GM19023 (cell line): ENCODE results near the gene UNC13D.
"Not testable (repeated sequence)": the region's sequence is repeated elsewhere in the genome, so short reads cannot be mapped to it uniquely, and the experiment has no call there.

Experiments
- ATAC-seq: cut with Tn5 transposase; IDR thresholded peaks from one replicate; pipeline ENCODE4 v1.9.1; 2021; ENCODE audit warnings: mild to moderate bottlenecking, moderate library complexity; ENCODE audit not compliant: unreplicated experiment

UNC13D gene

DNA sequence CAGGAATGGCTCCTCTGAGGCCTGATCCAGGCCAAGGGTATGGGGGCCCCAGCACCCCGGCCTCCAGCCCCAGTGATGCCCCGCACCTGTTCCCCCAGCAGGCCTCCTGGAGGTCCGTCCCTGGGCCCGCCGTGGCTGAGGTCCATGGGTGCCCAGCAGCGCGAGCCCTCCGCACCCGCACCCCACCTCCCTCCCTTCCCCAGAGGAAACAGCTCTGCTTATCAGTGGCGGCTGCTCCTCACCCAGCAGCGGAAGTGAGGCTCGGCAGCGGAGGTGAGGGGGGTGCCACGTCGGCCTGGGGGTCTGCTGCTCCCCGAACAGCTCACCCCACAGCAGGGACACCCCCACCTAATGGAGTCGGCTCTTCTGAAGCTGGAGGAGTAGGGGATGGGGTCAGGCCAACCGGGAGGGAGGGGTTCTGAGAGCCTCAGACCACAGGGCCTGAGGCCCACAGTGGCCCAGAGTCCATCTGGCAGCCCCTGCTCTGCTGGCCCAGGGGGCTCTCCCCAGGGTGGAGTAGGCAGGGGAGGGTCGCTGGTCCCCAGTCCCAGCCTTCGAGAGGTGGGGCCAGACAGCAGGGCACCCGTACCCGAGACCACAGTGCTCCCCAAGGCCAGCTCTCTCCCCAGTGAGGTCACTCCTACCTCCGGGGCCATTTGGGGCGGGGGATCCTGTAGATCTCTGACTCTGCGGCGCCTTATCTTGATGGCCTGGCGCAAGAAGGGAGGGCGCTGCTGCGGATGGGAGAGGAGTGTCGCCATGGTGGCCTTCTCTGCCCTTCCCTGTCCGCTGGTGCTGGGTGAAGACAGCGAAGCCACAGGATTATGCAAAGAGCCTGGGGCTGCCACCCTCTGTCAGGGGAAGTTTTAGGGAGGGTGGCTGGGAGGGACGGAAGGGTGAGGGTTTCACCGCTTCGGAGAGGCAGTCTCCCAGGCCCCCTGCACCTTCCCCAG is at the start of gene UNC13D:
UNC13D (minus strand) TSS at position 828 of the 953 bp plus-strand sequence; CDS start at position 761, 67 bp downstream.
- ATAC-seq = no peak

DNA sequence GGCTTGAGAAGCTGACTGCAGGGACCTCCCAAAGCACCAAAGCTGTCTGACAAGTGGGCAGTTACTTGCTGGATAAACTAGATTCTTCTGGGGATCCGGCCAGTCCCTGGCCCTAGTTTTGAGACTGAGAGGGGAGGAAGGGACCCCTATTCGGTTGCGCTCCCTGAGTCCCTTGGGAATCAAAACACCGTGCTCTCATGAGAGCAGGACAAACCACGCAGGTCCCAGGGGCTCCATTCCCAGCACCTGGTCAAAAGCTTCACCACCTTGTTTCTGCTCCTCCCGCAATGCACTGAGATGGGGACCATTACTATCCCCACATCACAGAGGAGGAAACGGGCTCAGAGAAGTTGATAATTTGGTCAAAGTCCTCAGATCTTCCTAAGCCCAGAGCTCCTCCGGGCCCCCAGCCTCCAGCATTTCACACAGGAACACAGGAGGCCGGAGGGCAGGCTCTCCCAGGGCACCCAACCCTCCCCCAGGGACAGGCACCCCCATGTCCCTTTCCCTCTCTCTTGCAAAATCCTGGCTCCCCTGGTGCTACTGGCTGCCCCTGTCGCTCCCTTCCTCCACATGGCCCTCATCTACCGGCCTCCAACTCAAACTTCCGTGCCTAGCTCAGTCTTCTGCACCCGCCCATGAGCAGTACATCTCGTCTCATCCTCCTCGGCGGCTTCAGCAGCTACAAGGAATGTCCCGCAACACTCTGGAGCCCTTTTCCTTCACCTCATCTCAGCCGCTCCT is 49.3 kb upstream of the UNC13D start:
- ATAC-seq = no peak

DNA sequence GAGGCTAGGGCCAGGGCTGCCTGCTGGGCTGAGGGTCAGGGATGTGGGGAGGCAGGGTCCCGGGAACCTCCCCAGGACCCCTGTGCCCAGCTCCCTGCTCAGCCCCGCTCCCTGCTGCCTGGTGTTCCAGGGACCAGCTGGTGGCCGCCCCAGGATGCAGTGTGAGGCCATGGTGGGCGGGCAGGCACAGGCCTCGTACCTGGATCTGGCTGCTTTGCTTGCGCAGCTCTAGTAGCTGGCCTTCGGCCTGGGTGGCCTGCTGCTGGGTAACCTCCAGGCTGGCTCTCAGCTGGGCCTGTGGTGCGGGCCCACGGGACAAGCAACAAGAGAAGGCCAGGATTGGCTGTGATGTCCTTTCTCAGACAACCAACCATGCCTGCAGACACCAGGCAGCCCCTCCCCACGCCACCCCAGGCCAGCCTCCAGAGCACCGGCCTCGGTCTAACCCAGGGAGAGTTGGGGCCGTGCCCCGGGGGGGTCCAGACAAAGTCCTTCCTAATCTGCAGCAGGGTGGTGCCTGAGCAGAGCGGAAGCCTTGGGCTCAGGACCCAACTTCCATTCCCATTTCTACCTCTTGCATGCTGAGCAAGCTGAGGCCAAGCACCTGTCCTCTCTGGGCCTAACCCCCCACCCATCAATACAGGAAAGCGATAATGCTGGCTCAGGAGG is 48.5 kb upstream of the UNC13D start:
- no peak for ATAC-seq

DNA sequence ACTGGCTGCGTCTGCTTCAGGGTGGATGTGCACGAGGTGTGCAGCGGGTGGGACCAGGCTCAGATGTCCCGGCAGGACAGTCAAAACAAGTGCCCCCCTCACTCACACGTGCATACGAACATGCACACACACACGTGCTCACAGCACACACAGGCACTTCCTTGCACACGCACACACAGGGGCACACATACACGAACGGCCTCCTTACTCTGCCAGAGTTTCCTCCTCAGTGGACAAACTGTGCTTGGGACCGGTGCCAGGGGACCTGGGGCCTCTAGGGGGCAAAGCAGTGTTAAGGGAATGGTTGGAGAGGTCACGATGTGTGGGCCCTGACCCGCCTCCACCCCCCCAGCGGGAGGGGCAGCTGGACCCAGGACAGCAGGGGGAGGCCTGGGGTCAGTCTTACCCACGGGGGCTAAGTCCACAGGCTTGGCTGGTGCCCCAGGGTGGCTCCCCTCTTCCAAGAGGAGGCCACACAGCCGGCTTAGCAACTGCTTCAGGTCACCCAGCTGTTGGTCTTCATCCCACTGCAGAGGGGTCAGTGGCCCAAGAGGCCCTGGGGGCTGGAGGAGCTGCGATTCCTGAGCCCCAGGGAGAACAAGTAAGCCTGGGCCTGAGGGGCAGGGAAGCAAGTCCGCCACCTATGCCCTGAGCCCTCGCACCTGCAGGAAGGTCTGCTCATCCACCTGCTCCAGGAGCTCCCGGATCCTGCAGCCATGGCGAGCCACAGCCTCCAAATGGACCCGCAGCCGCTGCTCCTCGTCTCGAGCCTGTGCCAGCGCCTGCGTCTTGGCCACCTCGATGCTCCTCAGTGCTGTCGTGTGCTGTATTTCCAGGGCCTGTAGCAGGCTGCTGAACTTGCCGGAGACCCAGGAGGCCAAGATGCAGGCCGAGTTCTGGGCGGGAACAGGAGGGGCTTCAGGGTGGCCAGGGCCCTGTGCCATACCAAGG is 47.7 kb upstream of the UNC13D start:
- ATAC-seq = no peak

DNA sequence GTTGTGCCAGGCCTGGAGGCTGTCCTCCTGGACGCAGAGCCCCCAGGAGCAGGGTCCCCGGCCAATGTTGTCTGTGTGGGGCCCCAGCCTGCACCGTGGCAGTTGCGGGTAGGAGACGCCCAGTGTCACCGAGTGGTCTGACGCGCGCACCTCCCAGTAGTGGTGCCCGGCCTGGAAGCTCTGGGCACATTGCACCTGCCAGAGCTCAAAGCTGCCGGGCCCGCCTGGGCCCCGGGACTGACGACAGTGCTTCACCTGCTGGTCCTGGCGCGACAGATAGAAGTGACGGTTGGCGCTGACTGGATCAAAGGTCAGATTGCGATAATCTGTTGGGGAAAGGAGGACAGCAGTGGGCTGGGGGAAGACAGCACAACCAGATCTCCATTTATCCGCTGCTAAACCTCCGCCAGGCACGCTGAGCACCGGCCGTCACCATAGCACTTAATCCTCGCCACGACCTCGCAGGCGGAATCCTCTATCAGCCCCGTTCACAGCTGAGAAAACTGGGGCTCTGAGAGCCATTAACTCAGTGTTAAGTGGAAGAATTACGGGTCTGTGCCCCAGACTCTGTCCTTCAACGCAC is 46.9 kb upstream of the UNC13D start:
- ATAC-seq = no peak

DNA sequence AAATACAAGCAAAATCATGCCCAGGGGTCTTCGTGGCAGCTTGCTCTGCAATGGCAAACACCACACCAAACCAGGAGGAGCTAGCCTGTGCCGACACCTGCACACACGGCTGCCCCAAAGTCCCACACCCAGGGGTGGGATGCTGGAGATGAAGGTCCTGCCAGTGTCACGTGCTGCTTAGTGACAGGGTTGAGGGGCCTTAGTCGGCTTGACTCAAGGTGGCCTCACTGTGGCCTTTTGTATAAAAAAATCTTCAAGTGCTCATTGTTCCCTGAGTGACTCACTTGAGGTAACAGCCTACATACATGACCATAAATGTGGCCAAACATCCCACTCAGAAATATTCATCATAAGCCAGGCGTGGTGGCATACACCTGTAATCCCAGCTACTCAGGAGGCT is 45.2 kb upstream of the UNC13D start:
- ATAC-seq = no peak

DNA sequence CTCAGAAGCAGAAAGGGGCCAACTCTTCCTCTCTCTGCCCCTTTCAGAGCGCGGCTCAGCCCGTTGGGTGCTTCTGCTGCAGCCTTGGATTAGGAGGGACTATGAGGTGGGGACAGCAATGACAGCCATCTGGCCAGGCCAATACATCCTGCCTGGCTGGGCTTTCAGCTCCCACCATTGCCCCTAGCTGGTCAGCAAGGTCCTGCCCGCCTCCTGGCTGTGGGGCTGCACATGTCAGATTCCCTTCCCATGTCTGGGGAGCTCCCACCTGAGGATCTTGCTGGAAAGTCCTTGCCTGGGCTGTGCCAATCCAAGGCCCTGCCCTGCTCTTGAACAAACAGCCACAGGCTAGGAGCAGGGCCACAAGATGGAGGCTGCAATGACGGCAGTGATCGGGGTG is 44.3 kb upstream of the UNC13D start:
- no peak for ATAC-seq

DNA sequence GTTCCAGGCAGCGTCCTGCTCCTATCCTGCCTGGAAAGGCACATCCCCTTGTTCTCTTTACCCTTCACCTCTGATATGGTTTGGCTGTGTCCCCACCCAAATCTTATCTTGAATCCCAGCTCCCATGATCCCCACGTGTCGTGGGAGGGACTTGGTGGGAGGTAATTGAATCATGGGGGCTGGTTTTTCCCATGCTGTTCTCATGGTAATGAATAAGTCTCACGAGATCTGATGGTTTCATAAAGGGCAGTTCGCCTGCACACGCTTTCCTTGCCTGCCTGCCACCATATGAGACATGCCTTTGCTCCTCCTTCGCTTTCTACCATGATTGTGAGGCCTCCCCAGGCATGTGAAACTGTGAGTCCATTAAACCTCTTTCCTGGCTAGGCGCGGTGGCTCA is 41.7 kb upstream of the UNC13D start:
- ATAC-seq = not testable (repeated sequence)

DNA sequence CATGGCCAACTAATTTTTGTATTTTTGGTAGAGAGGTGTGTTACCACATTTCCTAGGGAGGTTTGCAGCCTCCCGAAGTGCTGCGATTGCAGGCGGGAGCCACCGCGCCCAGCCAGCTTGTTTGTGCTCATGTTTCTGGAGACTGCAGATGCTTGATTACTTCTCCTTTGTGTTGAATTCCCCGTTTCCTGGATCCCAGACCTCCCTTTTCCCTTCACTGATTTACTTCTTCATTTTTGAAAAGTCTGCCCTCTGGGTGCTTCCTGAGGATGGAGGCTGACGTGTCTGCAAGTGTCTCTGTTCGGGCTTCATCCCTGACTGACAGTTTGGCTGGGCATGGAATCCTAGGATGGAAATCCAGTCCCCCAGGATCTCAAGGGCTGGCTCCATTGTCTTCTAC is 41.2 kb upstream of the UNC13D start:
- no peak for ATAC-seq

DNA sequence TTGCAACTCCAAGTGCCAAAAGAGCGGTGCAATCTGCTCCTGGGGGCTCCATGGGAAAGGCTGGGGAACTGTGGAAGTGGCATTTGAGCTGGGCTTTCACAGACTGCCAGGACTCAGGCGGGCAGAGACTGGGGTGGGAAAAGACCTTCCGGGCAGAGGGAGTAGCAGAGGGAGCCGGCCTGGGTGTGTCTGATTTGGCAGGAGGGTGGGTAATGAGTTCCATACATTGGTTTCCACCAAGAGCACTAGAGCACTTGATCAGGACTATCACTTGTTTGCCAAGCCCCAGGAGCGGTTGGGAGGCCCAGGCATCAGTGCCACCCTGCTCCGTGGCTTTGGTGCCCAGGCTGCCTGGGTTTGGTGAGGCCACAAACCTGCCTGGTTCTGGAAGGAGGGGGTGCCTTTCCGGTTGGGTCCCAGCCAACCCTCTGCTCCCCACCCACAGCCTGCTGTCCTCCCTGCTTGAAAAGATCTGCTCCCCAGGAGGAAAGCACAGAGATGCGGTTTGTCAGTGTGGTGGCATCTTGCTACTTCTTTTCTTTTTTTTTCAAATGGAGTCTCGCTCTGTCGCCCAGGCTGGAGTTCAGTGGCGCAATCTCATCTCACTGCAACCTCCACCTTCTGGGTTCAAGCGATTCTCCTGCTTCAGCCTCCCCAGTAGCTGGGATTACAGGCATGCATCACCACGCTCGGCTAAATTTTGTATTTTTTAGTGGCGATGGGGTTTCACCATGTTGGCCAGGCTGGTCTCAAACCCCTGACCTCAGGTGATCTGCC is 37.7 kb upstream of the UNC13D start:
- no peak for ATAC-seq

DNA sequence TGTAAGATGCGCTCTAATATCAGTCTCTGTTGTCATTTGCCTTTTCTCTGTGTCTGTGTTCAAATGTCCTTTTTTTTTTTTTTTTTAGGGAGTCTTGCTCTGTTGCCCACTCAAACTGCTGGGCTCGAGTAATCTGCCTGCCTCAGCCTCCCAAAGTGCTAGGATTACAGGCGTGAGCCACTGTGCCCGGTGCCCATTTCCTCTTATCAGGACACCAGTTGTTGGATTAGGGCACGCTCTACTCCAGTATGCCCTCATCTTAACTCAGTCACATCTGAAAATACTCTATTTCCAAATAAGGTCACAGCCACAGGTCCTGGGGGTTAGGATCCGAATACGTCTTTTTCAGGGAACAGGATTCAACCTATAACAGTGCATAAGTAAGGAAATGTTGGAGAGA is 36.1 kb upstream of the UNC13D start:
- ATAC-seq = no peak

DNA sequence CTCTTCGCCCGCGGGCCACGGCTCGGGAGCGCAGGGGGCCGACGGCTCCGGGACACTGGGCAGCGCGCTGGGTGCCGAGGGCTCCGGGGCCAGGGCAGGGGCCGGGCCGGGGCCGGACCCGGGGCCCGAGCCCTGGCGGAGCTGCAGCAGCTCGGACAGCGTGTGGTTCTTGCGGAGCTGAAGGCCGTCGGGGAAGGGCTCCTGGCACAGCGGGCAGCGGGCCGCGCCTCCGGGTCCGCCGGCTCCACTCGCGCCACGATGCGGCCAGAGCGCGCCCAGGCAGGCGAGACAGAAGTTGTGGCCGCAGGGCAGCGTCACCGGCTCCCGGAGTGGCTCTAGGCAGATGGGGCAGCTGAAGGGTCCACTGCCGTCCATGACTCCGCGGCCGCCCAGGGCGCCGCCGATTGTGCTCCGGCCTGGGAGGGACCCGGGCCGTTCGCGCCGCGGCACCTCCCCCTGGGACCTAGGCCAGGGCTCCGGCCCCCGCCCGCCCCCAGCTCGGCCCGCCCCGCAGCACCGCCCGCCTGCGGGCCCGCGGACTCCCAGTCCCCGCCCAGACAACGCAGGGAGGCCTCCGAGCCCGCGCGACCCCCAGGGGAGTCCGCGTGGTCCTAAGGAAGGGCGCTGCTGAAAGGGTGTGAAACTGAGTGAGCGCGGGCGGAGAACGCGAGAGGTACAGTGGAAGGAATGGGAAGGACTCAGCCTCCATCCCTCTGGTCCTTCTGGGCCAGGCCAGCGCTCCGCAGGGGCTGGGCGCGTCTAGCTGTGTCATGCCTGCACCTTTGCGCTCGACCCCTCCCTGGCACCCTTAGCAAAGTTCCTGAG is 34.2 kb upstream of the UNC13D start, which contains the start of gene TRIM47:
TRIM47 (minus strand) TSS at position 408 of the 825 bp plus-strand sequence; CDS start at position 375, 33 bp downstream.
- no peak for ATAC-seq

DNA sequence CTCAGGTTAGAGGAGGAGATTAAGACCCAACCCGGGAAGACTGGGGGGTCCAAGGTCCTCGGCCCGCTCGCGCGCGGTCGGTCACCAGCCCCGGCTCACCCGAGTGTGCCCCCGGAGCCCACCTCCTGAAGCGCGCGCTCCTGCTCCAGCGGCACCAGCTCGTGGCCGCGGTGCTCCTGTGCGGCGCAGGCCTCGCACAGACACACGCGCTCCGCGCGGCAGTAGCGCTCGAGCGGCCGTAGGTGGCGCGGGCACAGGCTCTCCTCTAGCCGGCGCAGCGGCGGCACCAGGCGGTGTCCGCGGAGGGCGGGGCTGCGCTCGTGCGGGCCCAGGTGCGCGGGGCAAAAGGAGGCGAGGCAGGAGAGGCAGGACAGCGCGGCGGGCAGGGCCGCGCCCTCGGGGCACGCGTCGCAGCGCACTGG is 33.6 kb upstream of the UNC13D start:
- no peak for ATAC-seq

DNA sequence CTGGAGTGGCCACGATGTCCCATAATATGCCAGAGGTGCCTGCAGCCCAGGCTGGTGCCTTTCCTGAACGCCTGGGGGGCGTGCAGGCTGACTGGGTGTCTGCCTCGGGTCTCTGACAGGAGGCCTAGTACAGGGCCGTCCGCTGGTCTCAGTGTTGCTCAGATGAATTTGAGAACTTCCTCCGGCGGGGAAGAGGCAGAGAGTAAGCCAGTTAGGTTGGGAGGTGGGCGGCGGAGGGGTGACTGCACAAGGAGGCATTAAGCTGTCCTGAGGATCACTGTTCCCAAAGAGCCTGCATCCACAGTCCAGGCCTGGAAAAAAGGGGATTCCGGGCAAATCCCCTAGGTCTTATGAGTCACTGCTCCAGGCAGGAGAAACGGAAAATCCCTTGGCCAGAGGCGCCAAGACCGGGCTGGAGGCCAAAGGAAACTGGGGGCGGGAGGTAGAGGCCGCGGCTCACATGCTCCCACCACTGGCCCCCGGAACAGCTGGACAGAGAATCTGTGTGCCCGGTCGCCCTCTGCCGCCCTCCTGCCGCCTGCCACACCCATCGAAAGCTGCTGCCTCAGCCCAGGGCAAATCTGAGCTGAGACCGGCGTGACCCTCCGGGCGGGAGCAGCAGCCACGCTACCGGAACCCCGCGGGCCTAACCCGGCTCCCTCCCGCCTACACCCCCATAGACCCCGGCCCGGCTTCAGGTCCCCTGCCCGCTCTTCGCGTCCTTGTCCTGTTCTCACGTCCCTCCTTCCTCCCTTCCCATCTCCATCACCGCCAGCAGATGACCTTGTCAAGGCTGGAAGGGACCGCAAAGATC is 32.9 kb upstream of the UNC13D start:
- ATAC-seq = no peak

DNA sequence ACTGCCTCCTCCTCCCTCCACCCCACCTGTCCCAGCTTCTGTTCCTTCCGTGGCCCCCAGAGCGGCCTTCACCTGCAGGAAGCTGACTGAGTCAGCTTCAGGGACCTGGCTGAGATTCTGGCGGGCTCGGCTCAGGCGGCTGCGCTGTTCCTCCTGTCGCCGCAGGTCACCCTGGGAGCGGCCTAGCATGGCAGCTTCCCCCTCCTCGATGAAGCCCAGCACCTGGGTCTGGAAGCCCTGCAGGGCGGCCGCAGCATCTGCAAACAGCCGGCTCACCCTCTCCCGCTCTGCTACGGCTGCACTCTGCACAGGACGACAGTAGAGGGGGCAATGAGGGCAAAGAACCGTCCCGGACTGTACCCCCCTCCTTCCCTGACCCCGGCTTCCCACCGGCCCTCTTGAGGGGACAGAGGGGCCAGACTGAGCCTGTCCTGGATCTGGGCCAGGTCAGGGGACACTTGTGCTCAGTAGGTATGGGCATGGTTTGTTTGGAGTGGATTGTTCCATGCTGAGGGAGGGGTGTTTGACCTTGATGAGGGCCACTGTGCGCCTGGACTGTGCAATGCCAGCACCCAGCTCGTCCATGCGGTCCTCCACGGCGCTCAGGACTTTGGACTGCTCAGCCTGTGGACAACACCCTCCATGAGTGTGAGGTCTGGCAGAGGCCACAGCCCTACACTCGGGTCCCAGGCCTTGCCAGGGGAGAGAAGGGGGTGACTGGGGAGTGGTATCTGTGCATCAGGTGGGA is 32.2 kb upstream of the UNC13D start:
- ATAC-seq = no peak

DNA sequence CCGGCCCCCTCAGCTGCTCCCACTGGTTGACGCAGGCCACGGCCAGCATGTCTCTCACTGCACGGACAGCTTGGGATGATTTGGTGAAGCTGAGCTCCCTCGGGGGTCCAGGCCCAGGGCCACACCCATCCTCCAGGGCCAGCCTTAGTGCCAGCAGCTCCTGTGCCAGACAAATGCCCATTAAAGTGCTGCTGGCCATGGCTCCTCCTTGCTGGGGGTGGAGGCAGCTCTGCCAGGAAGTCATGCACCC is 31.7 kb upstream of the UNC13D start:
- ATAC-seq = no peak
